ENCODE results near the gene NCBP2L. TPM values are rescaled to one million over a fixed set of nuclear protein-coding genes. Genes with fewer than 3 reads are reported as not detected.

Gene NCBP2L
- total and polyA plus RNA-seq, 9 of the 15 experiments (the other 6 are each of a cell fraction or from before 2014, with no cell fraction given) = not detected

DNA sequence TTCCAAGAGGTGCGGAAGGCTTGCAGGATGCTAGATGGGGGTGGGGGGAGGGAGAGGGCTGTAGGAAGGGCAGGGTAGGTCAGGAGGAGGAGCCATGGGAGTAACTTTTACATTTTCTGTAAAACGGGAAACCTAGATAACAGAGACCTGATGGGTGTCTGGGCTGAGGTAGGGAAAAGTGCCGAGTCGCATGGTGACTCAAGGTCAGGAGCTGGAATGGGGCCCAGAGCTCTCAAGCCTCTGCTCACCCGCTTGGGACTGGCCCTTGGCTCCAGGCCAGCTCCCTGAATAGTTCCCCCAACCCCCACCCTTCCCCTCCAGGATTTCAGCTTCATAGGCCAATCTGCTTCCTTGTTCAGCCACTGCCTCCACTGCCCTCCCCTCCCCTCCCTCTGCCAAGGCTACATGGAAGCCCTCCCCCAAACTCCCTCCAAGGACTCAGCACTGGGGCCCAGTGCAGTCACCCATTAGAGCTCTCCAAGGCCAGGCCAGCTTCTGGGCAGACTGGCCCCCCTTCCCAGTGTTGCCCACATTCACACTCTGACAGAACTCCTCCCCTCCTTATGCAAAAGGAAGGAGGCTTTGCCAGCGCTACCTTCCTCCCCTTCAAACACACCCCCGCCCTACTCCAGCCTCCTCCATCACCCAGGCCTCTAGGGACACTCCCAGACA, 45.6 kb upstream of the NCBP2L start (continued):
- TF ChIP-seq, protein P1, sequence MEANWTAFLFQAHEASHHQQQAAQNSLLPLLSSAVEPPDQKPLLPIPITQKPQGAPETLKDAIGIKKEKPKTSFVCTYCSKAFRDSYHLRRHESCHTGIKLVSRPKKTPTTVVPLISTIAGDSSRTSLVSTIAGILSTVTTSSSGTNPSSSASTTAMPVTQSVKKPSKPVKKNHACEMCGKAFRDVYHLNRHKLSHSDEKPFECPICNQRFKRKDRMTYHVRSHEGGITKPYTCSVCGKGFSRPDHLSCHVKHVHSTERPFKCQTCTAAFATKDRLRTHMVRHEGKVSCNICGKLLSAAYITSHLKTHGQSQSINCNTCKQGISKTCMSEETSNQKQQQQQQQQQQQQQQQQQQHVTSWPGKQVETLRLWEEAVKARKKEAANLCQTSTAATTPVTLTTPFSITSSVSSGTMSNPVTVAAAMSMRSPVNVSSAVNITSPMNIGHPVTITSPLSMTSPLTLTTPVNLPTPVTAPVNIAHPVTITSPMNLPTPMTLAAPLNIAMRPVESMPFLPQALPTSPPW (CRISPR knock-in tag; IDR thresholded peaks at IDR 0.05) = peak; percentile 81
- TF ChIP-seq, protein P2, sequence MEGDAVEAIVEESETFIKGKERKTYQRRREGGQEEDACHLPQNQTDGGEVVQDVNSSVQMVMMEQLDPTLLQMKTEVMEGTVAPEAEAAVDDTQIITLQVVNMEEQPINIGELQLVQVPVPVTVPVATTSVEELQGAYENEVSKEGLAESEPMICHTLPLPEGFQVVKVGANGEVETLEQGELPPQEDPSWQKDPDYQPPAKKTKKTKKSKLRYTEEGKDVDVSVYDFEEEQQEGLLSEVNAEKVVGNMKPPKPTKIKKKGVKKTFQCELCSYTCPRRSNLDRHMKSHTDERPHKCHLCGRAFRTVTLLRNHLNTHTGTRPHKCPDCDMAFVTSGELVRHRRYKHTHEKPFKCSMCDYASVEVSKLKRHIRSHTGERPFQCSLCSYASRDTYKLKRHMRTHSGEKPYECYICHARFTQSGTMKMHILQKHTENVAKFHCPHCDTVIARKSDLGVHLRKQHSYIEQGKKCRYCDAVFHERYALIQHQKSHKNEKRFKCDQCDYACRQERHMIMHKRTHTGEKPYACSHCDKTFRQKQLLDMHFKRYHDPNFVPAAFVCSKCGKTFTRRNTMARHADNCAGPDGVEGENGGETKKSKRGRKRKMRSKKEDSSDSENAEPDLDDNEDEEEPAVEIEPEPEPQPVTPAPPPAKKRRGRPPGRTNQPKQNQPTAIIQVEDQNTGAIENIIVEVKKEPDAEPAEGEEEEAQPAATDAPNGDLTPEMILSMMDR (IDR thresholded peaks at IDR 0.05 in 2 of 3, conservative IDR thresholded peaks at IDR 0.05 in 1 of 3; ENCODE audit: insufficient read depth in 2 of 3, low read depth in 1 of 3, low read length in 3 of 3) = no peak
- peak; percentile 76 for TF ChIP-seq FOSL1 (tag; conservative IDR thresholded peaks at IDR 0.05)
- no peak for TF ChIP-seq NCOR1 (IDR thresholded peaks at IDR 0.05)
- TF ChIP-seq, protein P3, sequence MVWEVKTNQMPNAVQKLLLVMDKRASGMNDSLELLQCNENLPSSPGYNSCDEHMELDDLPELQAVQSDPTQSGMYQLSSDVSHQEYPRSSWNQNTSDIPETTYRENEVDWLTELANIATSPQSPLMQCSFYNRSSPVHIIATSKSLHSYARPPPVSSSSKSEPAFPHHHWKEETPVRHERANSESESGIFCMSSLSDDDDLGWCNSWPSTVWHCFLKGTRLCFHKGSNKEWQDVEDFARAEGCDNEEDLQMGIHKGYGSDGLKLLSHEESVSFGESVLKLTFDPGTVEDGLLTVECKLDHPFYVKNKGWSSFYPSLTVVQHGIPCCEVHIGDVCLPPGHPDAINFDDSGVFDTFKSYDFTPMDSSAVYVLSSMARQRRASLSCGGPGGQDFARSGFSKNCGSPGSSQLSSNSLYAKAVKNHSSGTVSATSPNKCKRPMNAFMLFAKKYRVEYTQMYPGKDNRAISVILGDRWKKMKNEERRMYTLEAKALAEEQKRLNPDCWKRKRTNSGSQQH (CRISPR knock-in tag; IDR thresholded peaks at IDR 0.05) = no peak
- TF ChIP-seq ETV6 (IDR thresholded peaks at IDR 0.05; ENCODE audit: borderline replicate concordance in 1 of 2, low read depth in 2 of 2, low read length in 1 of 2) = no peak
- no peak for TF ChIP-seq ETV6 (CRISPR knock-in tag; IDR thresholded peaks at IDR 0.05; ENCODE audit: borderline replicate concordance)
- TF ChIP-seq EP300 (IDR thresholded peaks at IDR 0.05; ENCODE audit: low read length) = 0 out of 2 replicates have a peak, but pooled peaks have one; percentile 19
- no peak for TF ChIP-seq GTF2E2 (tag; IDR thresholded peaks at IDR 0.05)
- TF ChIP-seq CCNT2 (IDR thresholded peaks at IDR 0.05; ENCODE audit: borderline replicate concordance, extremely low read depth, insufficient read length, low read depth, low read length) = peak; percentile 18
- TF ChIP-seq ZNF445 (CRISPR knock-in tag; IDR thresholded peaks at IDR 0.05; ENCODE audit: low read depth) = no peak
- no peak for TF ChIP-seq POLR2A (conservative IDR thresholded peaks at IDR 0.05)
- TF ChIP-seq TAF1 (IDR thresholded peaks at IDR 0.05; ENCODE audit: control insufficient read depth, extremely low read depth, insufficient read depth, low read length, severe bottlenecking) = no peak
- no peak for TF ChIP-seq ZNF232 (CRISPR knock-in tag; IDR thresholded peaks at IDR 0.05)
- TF ChIP-seq MAZ (CRISPR knock-in tag; conservative IDR thresholded peaks at IDR 0.05 in 1 of 2, IDR thresholded peaks at IDR 0.05 in 1 of 2) = peak in 1 of 2 experiments; percentile 55; a peak in 2 of 4 replicates
- TF ChIP-seq JUNB (CRISPR knock-in tag; conservative IDR thresholded peaks at IDR 0.05) = no peak
- TF ChIP-seq, protein P4, sequence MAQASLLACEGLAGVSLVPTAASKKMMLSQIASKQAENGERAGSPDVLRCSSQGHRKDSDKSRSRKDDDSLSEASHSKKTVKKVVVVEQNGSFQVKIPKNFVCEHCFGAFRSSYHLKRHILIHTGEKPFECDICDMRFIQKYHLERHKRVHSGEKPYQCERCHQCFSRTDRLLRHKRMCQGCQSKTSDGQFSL (CRISPR knock-in tag; IDR thresholded peaks at IDR 0.05) = no peak
- TF ChIP-seq, protein P4 (tag; IDR thresholded peaks at IDR 0.05) = no peak
- TF ChIP-seq SNRNP70 (optimal IDR thresholded peaks at IDR 0.05; ENCODE audit: low read depth, low read length) = no peak
- TF ChIP-seq CBFA2T3 (IDR thresholded peaks at IDR 0.05) = peak; percentile 43
- no peak for TF ChIP-seq ZNF444 (CRISPR knock-in tag; IDR thresholded peaks at IDR 0.05)
- TF ChIP-seq MAFK (IDR thresholded peaks at IDR 0.05; ENCODE audit: low read length) = 0 out of 2 replicates have a peak, but pooled peaks have one; percentile 3
